ENCODE data around the gene PPARG. TPM values are rescaled to one million over a fixed set of nuclear protein-coding genes. Genes with fewer than 3 reads are reported as not detected.

PPARG gene
- total and polyA plus RNA-seq, 2 experiments from 2014 or later: 0.45 to 1.2 TPM

GRCh38 chr3:12470680-12471079, 181.8 kb downstream of the PPARG start:
- TF ChIP-seq CTCF (IDR thresholded peaks at IDR 0.05; ENCODE audit: low read depth, low read length): no peak
- no peaks in the 10 kb centered on the region for H3K27me3 ChIP-seq
- H3K4me1 ChIP-seq (ENCODE audit: low read depth): no peaks in the 10 kb centered on the region
- H3K4me3 ChIP-seq: no peak overlapping the region
- no peak for DNase-seq (ENCODE audit: low read depth in 1 of 2, low spot score in 1 of 2)
- H3K27ac ChIP-seq: no peak overlapping the region
- no peaks in the 10 kb centered on the region for H3K9me3 ChIP-seq (ENCODE audit: low read depth)
- H3K36me3 ChIP-seq: no peaks in the 10 kb centered on the region

- Histone ChIP-seq H3K4me1 (ENCODE audit: low read depth) (no peaks in the 10 kb centered on the region), H3K9me3 (ENCODE audit: low read depth) (no peaks in the 10 kb centered on the region), H3K36me3 (no peaks in the 10 kb centered on the region), H3K27me3 (no peaks in the 10 kb centered on the region), H3K4me3 (no peak overlapping the region), H3K27ac (no peak overlapping the region)
- no peak for DNase-seq (ENCODE audit: low read depth in 1 of 2, low spot score in 1 of 2)
- no peak for TF ChIP-seq CTCF (IDR thresholded peaks at IDR 0.05; ENCODE audit: low read depth, low read length)
Measured at GRCh38 chr3:12471241-12471640, 182.4 kb downstream of the PPARG start.

- no peak for DNase-seq (ENCODE audit: low read depth in 1 of 2, low spot score in 1 of 2)
- H3K36me3 ChIP-seq: no peaks in the 10 kb centered on the region
- no peaks in the 10 kb centered on the region for H3K27me3 ChIP-seq
- H3K27ac ChIP-seq: no peak overlapping the region
- no peaks in the 10 kb centered on the region for H3K4me1 ChIP-seq (ENCODE audit: low read depth)
- no peak overlapping the region for H3K4me3 ChIP-seq
- no peak for TF ChIP-seq CTCF (IDR thresholded peaks at IDR 0.05; ENCODE audit: low read depth, low read length)
- no peaks in the 10 kb centered on the region for H3K9me3 ChIP-seq (ENCODE audit: low read depth)
Measured at GRCh38 chr3:12472000-12472610, 183.2 kb downstream of the PPARG start.

- Histone ChIP-seq H3K27ac (no peak overlapping the region), H3K9me3 (ENCODE audit: low read depth) (no peaks in the 10 kb centered on the region), H3K27me3 (no peaks in the 10 kb centered on the region), H3K4me1 (ENCODE audit: low read depth) (no peaks in the 10 kb centered on the region), H3K36me3 (no peaks in the 10 kb centered on the region), H3K4me3 (no peak overlapping the region)
- TF ChIP-seq CTCF (IDR thresholded peaks at IDR 0.05; ENCODE audit: low read depth, low read length): no peak
- DNase-seq (ENCODE audit: low read depth in 1 of 2, low spot score in 1 of 2): no peak
Measured at GRCh38 chr3:12472796-12473195, 183.9 kb downstream of the PPARG start.

- H3K27ac ChIP-seq: no peak overlapping the region
- no peaks in the 10 kb centered on the region for H3K4me1 ChIP-seq (ENCODE audit: low read depth)
- no peak for TF ChIP-seq CTCF (IDR thresholded peaks at IDR 0.05; ENCODE audit: low read depth, low read length)
- H3K9me3 ChIP-seq (ENCODE audit: low read depth): no peaks in the 10 kb centered on the region
- H3K36me3 ChIP-seq: no peaks in the 10 kb centered on the region
- no peak for DNase-seq (ENCODE audit: low read depth in 1 of 2, low spot score in 1 of 2)
- H3K27me3 ChIP-seq: no peaks in the 10 kb centered on the region
- no peak overlapping the region for H3K4me3 ChIP-seq
Measured at GRCh38 chr3:12473511-12473910, 184.6 kb downstream of the PPARG start.
